Heart left ventricle (tissue), 16 donors: ENCODE results near the gene DOCK4. TPM values are rescaled to one million over a fixed set of nuclear protein-coding genes. Genes with fewer than 3 reads are reported as not detected.

Source experiments
- ATAC-seq, 4 donors: fragments of 200-7000 bp; cut with Tn5 transposase; one replicate each; pipeline ENCODE4 v1.9.1; 2020 to 2022; ENCODE audit warnings: moderate library complexity in 4 of 4, mild to moderate bottlenecking in 3 of 4, moderate number of reproducible peaks in 1 of 4
- DNase-seq, 5 donors: peaks; one replicate each; pipeline ENCODE4 v3.0.0-alpha.2; 2020
- H3K27ac ChIP-seq, 12 donors: fragments of 200-600 bp; sonication (generic) in 4 of 12; one replicate each; pipeline versions ENCODE4 v1.5.0 to v1.8.0; 2016 to 2022; ENCODE audit warnings: mild to moderate bottlenecking in 2 of 12
- H3K27me3 ChIP-seq, 9 donors: fragments of 200-600 bp; sonication (generic) in 2 of 9; one replicate each; pipeline versions ENCODE4 v1.5.1 to v1.8.0; 2016 to 2022; ENCODE audit warnings: mild to moderate bottlenecking in 3 of 9
- H3K36me3 ChIP-seq, 9 donors: fragments of 200-600 bp; sonication (generic) in 2 of 9; one replicate each; pipeline versions ENCODE4 v1.5.0 to v1.8.0; 2018 to 2022; ENCODE audit warnings: mild to moderate bottlenecking in 2 of 9
- H3K4me1 ChIP-seq, 12 donors: fragments of 200-600 bp; sonication (generic) in 4 of 12; one replicate each; pipeline versions ENCODE4 v1.5.0 to v1.8.0; 2016 to 2022; ENCODE audit warnings: mild to moderate bottlenecking in 3 of 12
- H3K4me3 ChIP-seq, 12 donors: fragments of 200-600 bp; sonication (generic) in 4 of 12; one replicate each; pipeline versions ENCODE4 v1.5.0 to v1.8.0; 2017 to 2022; ENCODE audit warnings: mild to moderate bottlenecking in 9 of 12, moderate library complexity in 4 of 12
- H3K9me3 ChIP-seq, 12 donors: fragments of 200-600 bp; sonication (generic) in 4 of 12; one replicate each; pipeline versions ENCODE4 v1.5.0 to v1.8.0; 2016 to 2022; ENCODE audit warnings: mild to moderate bottlenecking in 1 of 12
- CTCF ChIP-seq, 12 donors: fragments of 200-600 bp; sonication (generic) in 4 of 12; IDR thresholded peaks; one replicate each; pipeline versions ENCODE4 v1.5.0 to v1.8.0; 2018 to 2022; ENCODE audit warnings: antibody characterized with exemption in 12 of 12, mild to moderate bottlenecking in 5 of 12
- POLR2A ChIP-seq, 2 donors: fragments of 450-650 bp; IDR thresholded peaks; one replicate each; pipeline ENCODE4 v1.6.1; 2017; ENCODE audit warnings: antibody characterized with exemption in 2 of 2, mild to moderate bottlenecking in 2 of 2, moderate library complexity in 2 of 2
- WGBS, 4 donors: extraction: QIAGEN DNeasy Blood & Tissue Kit in 2 of 4; methylation state at CpG; one replicate each; pipeline versions ENCODE4 v1.1.5 to v1.1.7; 2013 to 2018; 5-methylcytosine and 5-hydroxymethylcytosine counted together
- intact Hi-C, 10 donors: fragments of 100-400 bp; cut with DNase I; formaldehyde crosslinking; loops; one replicate each; pipeline versions ENCODE4 v1.11.1 to v1.14.2; 2022
- polyA plus RNA-seq, 2 donors: library from polyadenylated mRNA; stranded (reverse); fragments of 200-250 nt; gene quantifications; one replicate each; pipeline ENCODE4 v1.2.3, GENCODE V29; 2013
- total RNA-seq, 9 donors: library from RNA; depleted of rRNA in 2 of 9; stranded (reverse); fragments of >200 nt in 2 of 9; fragmentation: NEBNext Ultra II Directional in 3 of 9; extraction: Animal tissue kit (Norgen Biotek cat#: 25700) in 3 of 9; gene quantifications; one replicate each; pipeline versions ENCODE4 v1.1.0 to v1.2.4, GENCODE V29; 2016 to 2023
- donor health status: ischemic (EF 13 %, LVEDD 7.1; RV severe dilation, severe dysfunction).
- donor health status: healthy with polysubstance abuse.
- donor health status: DM: no; HTN: yes; CAD: no.
- donor health status: DM: no; HTN: no; CAD: no.
- donor health status: ischemic (EF 25% LVEDD 6.9; RV normal size, moderate dysfunction).
- donor health status: ischemic (EF 25% LVEDD 5.7; RV mildly dilated, moderate dysfunction).
- donor health status: healthy.
- donor health status: DM: yes; HTN: yes; CAD: no.
- donor health status: ischemic (EF 35%, LVEDD 5.7; RV mildly dilated, moderate dysfunction).
- donor health status: nonischemic (EF 11% LVEDD 7.7; RV severe dilation, severe dysfunction).
- donor health status: DM: yes; HTN: yes; CAD: no.
- donor health status: PGD.
- donor health status: ischemic (EF 29% LVEDD 5.4; RV normal size, mild dysfunction).
- donor health status: nonischemic (EF 23%, LVEDD 6.1; RV moderate dilation, normal function).

Gene DOCK4
- total and polyA plus RNA-seq, 11 donors = 5.1 to 40.8 (median 13.1) TPM

DNA sequence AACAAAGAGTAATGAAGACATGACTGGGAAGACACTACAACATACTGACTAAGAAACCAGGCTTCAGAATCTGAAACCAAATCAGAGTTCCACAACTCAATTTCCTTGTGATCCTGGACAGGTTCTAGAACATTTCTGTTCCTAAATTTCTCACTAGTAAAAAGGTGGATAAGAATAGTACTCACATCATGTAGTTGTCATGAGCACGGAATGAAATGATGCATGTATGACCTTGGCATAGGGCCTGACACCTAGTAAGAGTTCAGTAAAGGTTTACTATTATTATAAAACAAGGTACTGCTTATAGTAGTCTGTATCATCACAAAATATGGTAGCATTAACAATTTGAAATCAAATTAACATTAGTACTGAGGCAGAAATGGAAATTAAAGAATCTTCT, 19.9 kb downstream of the DOCK4 start:
- Histone ChIP-seq H3K36me3 (no peaks in the 10 kb centered on the region), H3K27ac (peak overlapping the region in 7 of 12 donors; percentile 16 to 63 (median 18)), H3K9me3 (no peaks in the 10 kb centered on the region), H3K4me3 (no peak overlapping the region), H3K4me1 (peaks cover 7 to 65% (median 42%) of the 10 kb centered on the region in 12 donors), H3K27me3 (no peaks in the 10 kb centered on the region)
- no peak for TF ChIP-seq POLR2A (IDR thresholded peaks at IDR 0.05)
- TF ChIP-seq CTCF (IDR thresholded peaks at IDR 0.05) = no peak
- DNase-seq = no peak
- intact Hi-C loops = no loop called here
- WGBS, 4 donors = 33 to 60% (median 53%) methylated on average over 1 of the region's 1 CpG
- ATAC-seq = peak in 3 of 4 donors; percentile 21 to 52 (median 23)

DNA sequence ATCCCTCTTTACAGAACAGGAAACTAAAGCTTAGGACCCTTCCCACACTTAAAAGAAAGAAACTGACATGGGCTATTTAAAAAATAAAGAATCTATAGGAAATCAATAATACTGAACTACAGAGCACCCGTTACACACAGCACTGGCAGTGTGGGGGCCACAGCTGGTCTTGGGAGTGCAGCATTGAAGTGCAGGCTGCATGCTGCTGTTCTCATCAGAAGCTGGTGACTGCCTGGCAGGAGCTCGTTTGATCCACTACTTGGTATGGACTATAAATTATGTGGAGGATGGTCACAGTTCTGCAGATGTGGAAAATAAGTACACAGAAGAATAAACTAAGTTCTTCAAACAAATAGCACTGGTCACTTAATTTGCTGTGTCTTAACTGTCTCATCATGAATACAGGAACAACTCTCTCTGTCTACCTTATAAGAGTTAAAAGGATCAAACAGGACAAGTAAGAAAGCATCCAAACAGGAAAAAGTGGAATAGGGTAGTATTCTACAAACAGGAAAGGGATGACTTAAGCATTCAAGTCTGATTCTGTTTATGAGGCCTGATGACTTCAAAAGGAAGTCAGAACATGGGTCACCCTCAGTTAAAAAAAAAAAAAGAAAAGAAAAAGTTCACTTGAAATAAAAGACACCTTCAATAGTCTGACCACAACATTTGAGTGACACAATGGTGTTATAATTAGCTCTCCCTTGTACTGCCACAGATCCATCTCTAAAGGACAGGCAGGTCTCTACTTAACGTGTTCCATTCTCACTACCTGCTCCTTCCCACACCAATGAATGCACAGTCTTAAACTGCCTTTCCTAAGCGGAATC, 21.0 kb downstream of the DOCK4 start:
- no peaks in the 10 kb centered on the region for H3K9me3 ChIP-seq
- H3K4me3 ChIP-seq = no peak overlapping the region
- H3K27ac ChIP-seq = peak overlapping the region in 9 of 12 donors; percentile 12 to 66 (median 32)
- intact Hi-C loops = no loop called here
- no peaks in the 10 kb centered on the region for H3K27me3 ChIP-seq
- TF ChIP-seq POLR2A (IDR thresholded peaks at IDR 0.05) = no peak
- no peak for TF ChIP-seq CTCF (IDR thresholded peaks at IDR 0.05)
- 51 to 61% (median 54%) methylated on average over 4 of the region's 4 CpGs for WGBS, 4 donors
- no peak for DNase-seq
- H3K36me3 ChIP-seq = no peaks in the 10 kb centered on the region
- ATAC-seq = peak in 3 of 4 donors; percentile 40 to 70 (median 59)
- peaks cover 7 to 74% (median 47%) of the 10 kb centered on the region in 12 donors for H3K4me1 ChIP-seq

DNA sequence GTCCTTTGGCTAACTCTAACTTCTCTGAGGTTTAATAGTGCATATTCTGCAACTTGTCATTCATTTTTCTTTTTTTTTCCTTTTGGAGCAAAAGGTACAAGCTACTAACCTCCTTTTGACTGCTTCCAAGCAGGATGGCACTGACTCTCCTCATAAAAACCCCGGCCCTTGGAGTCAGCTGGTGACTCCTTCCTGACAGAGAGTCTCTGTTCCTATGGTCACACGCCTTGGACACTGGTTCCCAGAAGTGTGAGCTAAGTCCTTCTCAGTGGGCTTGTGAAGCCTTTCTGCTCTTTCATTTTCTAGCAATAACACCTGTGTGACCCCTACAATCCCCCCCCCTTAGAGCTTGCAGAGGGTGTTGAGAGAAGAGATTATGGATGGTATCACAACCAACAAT, 21.7 kb downstream of the DOCK4 start:
- Histone ChIP-seq H3K36me3 (no peaks in the 10 kb centered on the region), H3K4me1 (peaks cover 7 to 76% (median 50%) of the 10 kb centered on the region in 12 donors), H3K27me3 (no peaks in the 10 kb centered on the region), H3K4me3 (no peak overlapping the region), H3K27ac (peak overlapping the region in 2 of 12 donors; percentile 8 to 63), H3K9me3 (no peaks in the 10 kb centered on the region)
- intact Hi-C loops = no loop called here
- ATAC-seq (no peak), DNase-seq (no peak)
- 73 to 88% (median 84%) methylated on average over 2 of the region's 2 CpGs for WGBS, 4 donors
- TF ChIP-seq CTCF (IDR thresholded peaks at IDR 0.05) (no peak), POLR2A (IDR thresholded peaks at IDR 0.05) (no peak)

DNA sequence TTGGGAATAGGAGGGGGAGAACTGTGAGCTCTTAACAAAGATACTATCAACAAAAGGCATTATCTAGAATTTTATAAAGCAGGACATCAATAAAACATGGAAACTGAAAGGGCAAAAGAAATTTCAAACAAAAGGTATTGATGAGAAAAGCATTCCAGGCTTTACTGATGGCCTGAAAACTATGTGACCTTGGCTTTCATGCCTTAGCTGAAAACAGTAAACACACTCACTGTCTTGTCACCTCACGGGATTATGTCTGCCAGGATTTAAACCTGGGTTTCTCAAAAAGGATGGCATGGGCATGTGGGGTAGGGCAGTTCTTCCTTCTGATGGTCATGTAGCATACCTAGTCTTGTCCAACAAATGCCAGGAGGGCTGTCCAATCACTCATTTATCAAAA, 22.9 kb downstream of the DOCK4 start:
- H3K36me3 ChIP-seq = no peaks in the 10 kb centered on the region
- no peaks in the 10 kb centered on the region for H3K9me3 ChIP-seq
- intact Hi-C loops = loop anchor here in 1 of 10 donors (2.0 kb wide), 1 partner anchor 20 kb away; no protein-coding TSS in a partner anchor
- H3K4me1 ChIP-seq = peaks cover 7 to 69% (median 49%) of the 10 kb centered on the region in 12 donors
- WGBS, 4 donors = 76 to 100% (median 86%) methylated on average over 1 of the region's 1 CpG
- no peak overlapping the region for H3K4me3 ChIP-seq
- peak overlapping the region in 6 of 12 donors; percentile 5 to 37 (median 14) for H3K27ac ChIP-seq
- no peaks in the 10 kb centered on the region for H3K27me3 ChIP-seq
- TF ChIP-seq CTCF (IDR thresholded peaks at IDR 0.05) (no peak), POLR2A (IDR thresholded peaks at IDR 0.05) (no peak)
- ATAC-seq = no peak
- no peak for DNase-seq
